Measurements from ENCODE around the gene RUVBL2.
A peak's percentile ranks its signal among the peaks of the same experiment; 100 is the strongest.

RUVBL2 gene

GRCh38 chr19:48989701-48990291, 3.9 kb upstream of the RUVBL2 start:
- no peak for ATAC-seq

DNA sequence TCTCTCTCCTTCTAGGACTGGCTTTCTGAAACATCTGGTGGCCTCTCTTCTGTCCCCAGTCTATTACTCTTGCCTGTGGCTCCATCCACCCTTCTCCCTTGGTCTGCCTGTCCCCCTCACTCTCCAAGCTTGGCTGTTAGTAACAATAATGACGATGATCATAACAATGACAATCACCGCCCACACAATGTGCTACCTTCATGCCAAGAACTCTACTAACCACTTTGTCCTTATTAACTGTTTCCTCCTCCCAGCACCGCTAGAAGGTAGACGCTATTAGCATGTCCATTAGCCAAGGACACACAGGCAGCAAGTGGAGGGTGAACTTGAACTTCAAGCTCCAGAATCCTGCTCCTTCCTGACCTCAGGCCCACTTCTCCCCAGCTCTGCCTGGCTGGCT, 3.3 kb upstream of the RUVBL2 start:
- ATAC-seq (no peak), DNase-seq (no peak)

More at GRCh38 chr19:48989701-48990291, 3.9 kb upstream of the RUVBL2 start:
- no peak for DNase-seq

DNA sequence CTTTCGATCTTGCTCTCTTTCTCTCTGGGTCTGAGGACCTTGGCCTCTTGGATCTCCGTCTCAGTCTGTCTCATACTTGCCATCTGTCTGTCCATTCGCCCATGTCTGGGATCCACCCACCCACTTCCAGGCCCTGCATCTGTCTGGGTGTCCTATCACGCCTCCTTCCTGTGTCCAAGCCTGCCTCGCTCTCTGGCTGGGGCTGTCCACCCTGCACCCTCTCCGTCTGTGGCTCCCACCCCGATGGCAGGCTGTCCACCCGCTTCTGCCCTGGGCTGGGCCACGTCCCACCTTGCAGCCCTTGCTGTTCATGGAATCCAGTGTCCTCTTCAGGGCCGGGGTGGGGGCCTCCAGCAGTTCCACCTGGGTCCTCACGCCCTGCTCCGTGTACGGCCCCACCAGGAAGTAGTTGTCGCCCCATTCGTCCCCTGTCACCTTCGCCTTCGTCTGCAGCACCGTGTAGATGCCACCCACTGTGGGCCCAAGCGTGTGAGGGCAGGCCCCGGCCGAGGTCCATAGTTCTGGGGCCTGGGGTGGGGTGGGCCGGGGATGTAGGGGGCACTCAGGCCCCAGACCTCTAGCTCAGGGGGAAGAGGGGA, 2.6 kb upstream of the RUVBL2 start:
- DNase-seq (no peak), ATAC-seq (no peak)

- DNase-seq, result no peak
- ATAC-seq, result no peak
These were observed 1.7 kb upstream of the RUVBL2 start for GRCh38 chr19:48991873-48992580.

- ATAC-seq, result no peak
- DNase-seq, result peak; percentile 31
These were observed 1.0 kb upstream of the RUVBL2 start for GRCh38 chr19:48992581-48993174.

DNA sequence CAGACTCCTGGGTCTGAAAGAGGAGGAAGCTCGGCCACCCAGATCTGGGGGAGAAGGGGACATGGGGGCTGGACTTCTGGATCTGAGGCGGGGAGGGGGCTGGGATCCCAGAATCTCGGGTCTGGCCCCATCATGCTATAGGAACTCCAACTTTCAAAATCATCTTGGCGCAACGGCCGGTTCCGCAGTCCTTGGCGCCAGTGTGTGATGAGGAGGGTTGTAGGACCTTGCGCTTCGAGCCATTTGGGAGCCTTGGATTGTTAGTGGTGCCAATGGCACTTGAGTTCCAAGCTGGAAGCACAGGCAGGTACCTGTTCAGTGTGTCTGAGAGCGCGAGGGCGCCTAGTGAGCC, 324 bp downstream of the RUVBL2 start:
- no peak for ATAC-seq
- DNase-seq, result no peak

GRCh38 chr19:48997972-48998371, 4.3 kb downstream of the RUVBL2 start:
- DNase-seq, result peak; percentile 75
- ATAC-seq, result no peak

- DNase-seq, result peak; percentile 73
- ATAC-seq, result peak; percentile 77
These were observed 6.0 kb downstream of the RUVBL2 start for GRCh38 chr19:48999481-49000325.

GRCh38 chr19:49004133-49004532, 10.4 kb downstream of the RUVBL2 start:
- no peak for ATAC-seq
- DNase-seq, result no peak

- DNase-seq (no peak), ATAC-seq (no peak)
These were observed 11.4 kb downstream of the RUVBL2 start for GRCh38 chr19:49004964-49005614.

DNA sequence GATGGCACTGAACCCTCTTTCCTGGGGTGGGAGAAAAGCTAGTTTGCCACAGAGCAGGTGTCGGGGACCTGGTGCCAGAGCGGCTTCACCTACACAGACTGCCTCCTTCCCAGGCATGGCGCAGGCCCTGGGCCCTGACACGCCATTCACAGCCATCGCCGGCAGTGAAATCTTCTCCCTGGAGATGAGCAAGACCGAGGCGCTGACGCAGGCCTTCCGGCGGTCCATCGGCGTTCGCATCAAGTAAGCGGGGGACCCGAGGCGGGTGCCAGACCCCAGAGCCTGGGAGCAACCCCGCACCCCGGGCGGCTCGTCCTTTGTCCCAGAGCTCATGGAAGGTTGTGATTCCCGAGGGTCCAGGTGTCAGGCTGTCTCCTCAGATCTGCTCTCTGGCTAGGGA, 13.2 kb downstream of the RUVBL2 start:
- DNase-seq (no peak), ATAC-seq (no peak)

- ATAC-seq, result no peak
- no peak for DNase-seq
These were observed 16.1 kb downstream of the RUVBL2 start for GRCh38 chr19:49009828-49010227.

DNA sequence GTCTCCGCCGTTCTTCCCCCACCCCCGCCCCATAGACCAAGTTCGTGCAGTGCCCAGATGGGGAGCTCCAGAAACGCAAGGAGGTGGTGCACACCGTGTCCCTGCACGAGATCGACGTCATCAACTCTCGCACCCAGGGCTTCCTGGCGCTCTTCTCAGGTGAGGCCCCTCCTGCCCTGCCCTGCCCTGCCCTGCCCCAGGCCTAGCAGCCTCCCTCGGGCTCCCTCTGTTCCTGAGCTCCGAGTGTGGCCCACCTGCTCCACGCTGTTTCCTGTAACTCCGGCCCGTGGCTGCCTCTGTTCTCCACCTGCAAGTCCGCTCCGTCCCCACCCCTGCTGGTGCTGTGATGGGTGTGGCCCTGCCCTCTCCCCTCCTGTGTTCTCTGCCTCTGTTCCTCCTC, 16.8 kb downstream of the RUVBL2 start:
- DNase-seq (no peak), ATAC-seq (no peak)

- DNase-seq (no peak), ATAC-seq (no peak)
These were observed 17.5 kb downstream of the RUVBL2 start for GRCh38 chr19:49011194-49011593.

DNA sequence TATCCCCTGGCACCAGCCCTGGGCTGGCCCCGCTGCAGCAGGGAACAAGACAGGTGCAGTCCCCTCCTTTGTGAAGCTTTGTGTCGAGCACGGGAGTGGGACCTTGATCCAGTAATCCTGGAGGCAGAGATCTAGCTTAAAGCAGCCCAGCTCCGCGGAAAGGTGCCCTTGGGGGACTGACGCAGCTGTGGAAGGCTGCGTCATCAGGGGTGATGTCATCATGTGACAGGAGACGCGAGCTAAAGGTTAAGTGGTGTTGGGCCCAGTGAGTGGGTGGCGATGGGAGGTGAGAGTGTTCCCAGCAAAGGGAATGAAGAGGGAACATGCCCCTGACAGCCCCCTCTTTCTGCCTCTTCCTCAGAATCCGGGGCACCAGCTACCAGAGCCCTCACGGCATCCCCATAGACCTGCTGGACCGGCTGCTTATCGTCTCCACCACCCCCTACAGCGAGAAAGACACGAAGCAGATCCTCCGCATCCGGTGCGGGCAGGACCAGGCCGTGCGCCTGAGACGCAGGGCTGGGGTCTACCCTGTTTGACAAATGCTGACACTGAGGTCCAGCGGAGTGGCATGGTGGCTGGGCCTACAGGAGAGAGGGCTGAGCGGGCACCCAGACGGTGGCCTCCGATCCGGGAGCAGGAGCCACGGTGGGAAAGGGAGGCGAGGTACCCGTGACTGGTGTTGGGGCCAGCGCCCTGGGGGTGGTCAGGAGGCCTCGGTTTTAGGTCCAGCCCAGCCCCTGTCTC, 20.6 kb downstream of the RUVBL2 start:
- DNase-seq (no peak), ATAC-seq (no peak)

DNA sequence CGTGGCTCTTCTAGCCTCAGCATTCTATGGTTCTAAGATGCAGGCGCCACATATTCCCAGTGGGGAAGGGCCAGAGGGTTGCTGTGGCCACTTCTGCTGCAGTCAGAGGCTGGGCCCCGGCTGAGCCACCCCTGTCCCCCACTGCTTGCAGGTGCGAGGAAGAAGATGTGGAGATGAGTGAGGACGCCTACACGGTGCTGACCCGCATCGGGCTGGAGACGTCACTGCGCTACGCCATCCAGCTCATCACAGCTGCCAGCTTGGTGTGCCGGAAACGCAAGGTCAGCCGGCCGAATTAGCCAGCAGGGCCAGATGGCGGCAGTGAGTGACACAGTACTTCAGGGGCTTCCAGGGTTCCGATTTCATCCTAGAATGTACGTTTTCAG, 21.2 kb downstream of the RUVBL2 start:
- DNase-seq, result no peak
- no peak for ATAC-seq

DNA sequence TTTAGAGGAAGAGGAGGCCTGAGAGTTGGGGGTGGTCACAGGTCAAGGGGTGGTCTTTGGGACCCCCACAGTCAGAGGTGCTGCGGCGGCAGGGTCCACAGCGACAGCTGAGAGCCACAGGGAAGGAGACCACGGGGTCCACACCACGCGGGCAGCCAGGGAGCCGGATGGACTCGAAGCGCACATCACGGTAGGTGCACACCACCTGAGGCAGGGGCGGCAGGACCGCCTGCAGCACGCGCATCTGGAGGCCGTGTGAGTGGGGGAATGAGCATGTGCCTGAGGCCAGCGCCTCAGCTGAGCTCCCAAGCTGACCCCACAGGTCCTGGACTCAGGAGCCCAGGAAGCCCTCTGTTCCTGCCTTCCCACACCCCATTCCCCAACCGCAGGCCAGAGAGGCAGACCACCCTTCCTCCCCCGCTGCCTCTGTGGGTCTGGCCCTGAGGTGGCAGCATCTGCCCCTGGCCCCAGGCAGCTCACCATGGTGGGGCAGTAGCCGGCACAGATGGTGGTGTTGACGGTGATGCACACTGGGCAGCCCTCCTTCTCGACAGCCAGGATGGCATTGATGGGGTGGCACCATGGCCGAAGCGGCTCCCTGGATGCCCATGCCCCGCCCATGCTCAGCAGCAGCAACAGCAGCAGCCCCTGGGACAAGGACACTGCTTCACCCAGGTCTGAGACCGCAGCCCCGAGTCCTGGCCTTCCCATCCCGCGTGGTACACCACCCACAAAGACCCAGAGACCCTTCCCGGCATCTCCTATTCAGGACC, 22.6 kb downstream of the RUVBL2 start:
- no peak for ATAC-seq
- no peak for DNase-seq

DNA sequence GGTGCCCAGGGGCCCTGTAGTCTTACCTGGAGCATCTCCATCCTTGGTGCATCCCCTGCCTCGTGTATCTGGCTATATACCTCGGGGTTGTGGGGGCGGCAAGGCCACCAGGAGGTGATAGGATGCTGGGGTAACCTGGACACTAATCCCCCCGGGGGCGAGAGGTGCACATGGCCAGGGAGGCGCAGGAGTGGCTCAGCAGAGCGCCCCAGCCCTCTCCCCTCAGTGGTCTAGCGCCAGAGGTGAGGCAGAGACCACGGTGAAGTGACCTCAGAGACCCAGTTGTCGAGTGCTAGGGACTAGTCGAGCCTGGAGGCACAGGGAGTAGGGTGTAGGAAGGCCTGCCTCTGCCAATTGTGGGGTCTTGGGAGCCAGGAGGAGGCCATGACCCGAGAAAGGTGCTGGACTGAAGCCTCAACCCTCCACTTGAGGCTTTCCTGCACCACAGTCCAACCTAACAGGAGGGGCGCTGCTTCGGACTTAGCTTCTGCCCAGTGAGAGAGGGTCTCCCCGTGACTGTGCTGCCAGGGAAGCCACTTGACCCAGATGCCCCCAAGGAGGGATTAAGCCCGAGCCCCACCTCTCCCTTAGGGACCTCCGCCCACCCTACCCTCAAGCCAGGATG, 23.5 kb downstream of the RUVBL2 start, which contains the start of gene LHB:
Gene LHB, minus strand, starts transcription at position 51 of the 625 bp plus-strand sequence. Its CDS starts 10 bp downstream, at position 41.
- ATAC-seq (no peak), DNase-seq (no peak)

GRCh38 chr19:49017666-49018351, 24.1 kb downstream of the RUVBL2 start:
- peak; percentile 73 for DNase-seq
- peak; percentile 74 for ATAC-seq

All from stimulated activated naive CD8-positive, alpha-beta T cell treated with anti-CD3 and anti-CD28 coated beads, Interleukin-15, Interleukin-2, amounts not matched to agents 100 U/mL and 50 U/mL, for 24 hours (primary cell).